Astrocyte (in vitro differentiated cells and primary cell): Measurements from ENCODE around the gene COMMD1.

Experiments
- CTCF ChIP-seq: IDR thresholded peaks from 2 replicates; pipeline ENCODE4 v1.5.1; 2011; ENCODE audit warnings: low read depth, mild to moderate bottlenecking, inconsistent platforms, low read length, moderate library complexity; ENCODE audit not compliant: insufficient read depth
- EZH2 ChIP-seq: IDR thresholded peaks from 2 replicates; pipeline ENCODE4 v1.6.1; 2012; ENCODE audit warnings: mild to moderate bottlenecking, low read length, inconsistent platforms; ENCODE audit not compliant: insufficient read depth

GRCh38 chr2:62175728-62176127 is 270.3 kb downstream of the COMMD1 start:
- TF ChIP-seq CTCF (no peak), EZH2 (no peak)
